Breast epithelium (tissue), 4 donors: ENCODE measurements around the gene BBX. TPM values are rescaled to one million over a fixed set of nuclear protein-coding genes. Genes with fewer than 3 reads are reported as not detected.
"Not testable (repeated sequence)": the region's sequence is repeated elsewhere in the genome, so short reads cannot be mapped to it uniquely, and the experiment has no call there.

Source experiments
- DNase-seq, 2 donors: peaks; one replicate each; pipeline ENCODE4 v3.0.0-alpha.2; 2019; ENCODE audit warnings: low spot score in 2 of 2
- H3K27ac ChIP-seq, 2 donors: fragments of 200-600 bp; sonication (generic) in 1 of 2; one replicate each; pipeline ENCODE4 v1.5.1; 2016 to 2019; ENCODE audit warnings: mild to moderate bottlenecking in 1 of 2
- H3K27me3 ChIP-seq, 2 donors: fragments of 200-600 bp; sonication (generic) in 1 of 2; one replicate each; pipeline versions ENCODE4 v1.5.1 to v1.6.0; 2017 to 2019; ENCODE audit warnings: control low read depth in 1 of 2, mild to moderate bottlenecking in 1 of 2
- H3K36me3 ChIP-seq: fragments of 200-600 bp; one replicate; pipeline ENCODE4 v1.5.1; 2019
- H3K4me1 ChIP-seq, 2 donors: fragments of 200-600 bp; sonication (generic); one replicate each; pipeline ENCODE4 v1.5.1; 2016 to 2019; ENCODE audit warnings: control low read depth in 1 of 2
- H3K4me3 ChIP-seq, 3 donors: fragments of 200-600 bp; sonication (generic); 1 replicate in 2 of 3; 2 replicates in 1 of 3; pipeline ENCODE4 v1.5.1; 2016 to 2019; ENCODE audit warnings: mild to moderate bottlenecking in 3 of 3, moderate library complexity in 2 of 3
- H3K9me3 ChIP-seq, 2 donors: fragments of 200-600 bp; sonication (generic) in 1 of 2; one replicate each; pipeline ENCODE4 v1.5.1; 2016 to 2019; ENCODE audit warnings: control low read depth in 1 of 2
- POLR2A ChIP-seq: fragments of 450-650 bp; IDR thresholded peaks from one replicate; pipeline ENCODE4 v1.6.1; 2016; ENCODE audit warnings: antibody characterized with exemption, mild to moderate bottlenecking, moderate library complexity
- POLR2AphosphoS5 ChIP-seq, 3 donors: sonication (generic); formaldehyde crosslinking; IDR thresholded peaks; one replicate each; pipeline ENCODE4 v1.6.1; 2017; ENCODE audit warnings: antibody characterized with exemption in 3 of 3
- intact Hi-C: fragments of 100-400 bp; cut with DNase I; formaldehyde crosslinking; loops from one replicate; pipeline ENCODE4 v1.15.1; 2023; ENCODE audit warnings: low total_unique reads
- total RNA-seq, 3 donors: library from RNA; depleted of rRNA; stranded (reverse); fragments of >200 nt; gene quantifications; one replicate each; pipeline ENCODE4 v1.1.0, GENCODE V29; 2016
- TF ChIP-seq, protein P1 (sequence below), 3 donors: fragments of 450-650 bp; IDR thresholded peaks; one replicate each; pipeline ENCODE4 v1.5.1; 2016 to 2017; ENCODE audit warnings: antibody characterized with exemption in 3 of 3, mild to moderate bottlenecking in 3 of 3, moderate library complexity in 3 of 3

Gene BBX
- total RNA-seq, 3 donors from 2014 or later = 59.0 to 95.9 (median 70.8) TPM

DNA sequence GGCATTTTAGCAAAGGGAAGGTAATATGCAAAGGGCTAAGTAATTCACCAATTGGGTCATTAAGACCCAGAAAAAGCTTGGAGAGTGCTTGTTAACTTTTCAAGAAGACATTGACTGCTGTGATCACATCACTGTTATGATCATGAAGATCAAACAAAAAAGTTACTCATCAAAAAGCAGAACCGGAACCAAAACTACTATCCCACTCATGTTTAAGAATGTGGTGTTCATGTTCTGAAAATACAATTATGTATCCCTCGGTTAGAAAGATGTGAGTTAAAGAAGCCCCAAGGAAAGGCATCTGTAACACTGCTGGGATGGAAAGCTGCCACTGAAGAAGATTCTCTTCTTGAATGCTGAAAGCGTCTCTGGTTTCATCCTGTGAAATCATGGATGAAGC is 32.6 kb downstream of the BBX start:
- intact Hi-C loops = no loop called here
- Histone ChIP-seq H3K27me3 (no peaks in the 10 kb centered on the region), H3K4me3 (no peak overlapping the region), H3K27ac (no peak overlapping the region), H3K4me1 (no peaks in the 10 kb centered on the region), H3K36me3 (no peaks in the 10 kb centered on the region), H3K9me3 (no peaks in the 10 kb centered on the region)
- DNase-seq = no peak
- TF ChIP-seq POLR2AphosphoS5 (IDR thresholded peaks at IDR 0.05) (no peak), POLR2A (no peak)
- TF ChIP-seq, protein P1, sequence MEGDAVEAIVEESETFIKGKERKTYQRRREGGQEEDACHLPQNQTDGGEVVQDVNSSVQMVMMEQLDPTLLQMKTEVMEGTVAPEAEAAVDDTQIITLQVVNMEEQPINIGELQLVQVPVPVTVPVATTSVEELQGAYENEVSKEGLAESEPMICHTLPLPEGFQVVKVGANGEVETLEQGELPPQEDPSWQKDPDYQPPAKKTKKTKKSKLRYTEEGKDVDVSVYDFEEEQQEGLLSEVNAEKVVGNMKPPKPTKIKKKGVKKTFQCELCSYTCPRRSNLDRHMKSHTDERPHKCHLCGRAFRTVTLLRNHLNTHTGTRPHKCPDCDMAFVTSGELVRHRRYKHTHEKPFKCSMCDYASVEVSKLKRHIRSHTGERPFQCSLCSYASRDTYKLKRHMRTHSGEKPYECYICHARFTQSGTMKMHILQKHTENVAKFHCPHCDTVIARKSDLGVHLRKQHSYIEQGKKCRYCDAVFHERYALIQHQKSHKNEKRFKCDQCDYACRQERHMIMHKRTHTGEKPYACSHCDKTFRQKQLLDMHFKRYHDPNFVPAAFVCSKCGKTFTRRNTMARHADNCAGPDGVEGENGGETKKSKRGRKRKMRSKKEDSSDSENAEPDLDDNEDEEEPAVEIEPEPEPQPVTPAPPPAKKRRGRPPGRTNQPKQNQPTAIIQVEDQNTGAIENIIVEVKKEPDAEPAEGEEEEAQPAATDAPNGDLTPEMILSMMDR (IDR thresholded peaks at IDR 0.05) = no peak

DNA sequence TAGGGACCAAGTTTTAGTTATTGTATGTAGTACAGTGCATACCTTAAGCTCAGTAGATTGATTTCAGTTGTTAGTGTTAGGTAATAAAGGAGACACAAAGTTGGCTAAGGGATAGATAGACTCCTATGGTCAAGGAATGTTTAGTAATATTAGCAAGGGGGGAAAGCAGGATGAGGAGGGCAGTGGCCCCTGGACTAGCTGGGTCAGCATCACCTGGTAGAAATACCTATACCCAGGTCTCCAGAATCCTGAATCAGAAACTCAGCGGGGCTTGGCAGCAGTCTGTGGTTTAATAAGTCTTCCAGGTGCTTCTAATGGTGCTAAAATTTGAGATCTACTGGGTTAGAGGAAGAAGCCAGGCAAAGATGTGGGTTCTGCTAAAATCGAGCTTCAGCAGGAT is 35.0 kb downstream of the BBX start:
- no peak for DNase-seq
- intact Hi-C loops = no loop called here
- no peaks in the 10 kb centered on the region for H3K9me3 ChIP-seq
- no peak for TF ChIP-seq POLR2AphosphoS5 (IDR thresholded peaks at IDR 0.05)
- no peak for TF ChIP-seq POLR2A
- TF ChIP-seq, protein P1 (IDR thresholded peaks at IDR 0.05) = no peak
- no peak overlapping the region for H3K27ac ChIP-seq
- H3K36me3 ChIP-seq = no peaks in the 10 kb centered on the region
- H3K27me3 ChIP-seq = no peaks in the 10 kb centered on the region
- no peaks in the 10 kb centered on the region for H3K4me1 ChIP-seq
- no peak overlapping the region for H3K4me3 ChIP-seq

DNA sequence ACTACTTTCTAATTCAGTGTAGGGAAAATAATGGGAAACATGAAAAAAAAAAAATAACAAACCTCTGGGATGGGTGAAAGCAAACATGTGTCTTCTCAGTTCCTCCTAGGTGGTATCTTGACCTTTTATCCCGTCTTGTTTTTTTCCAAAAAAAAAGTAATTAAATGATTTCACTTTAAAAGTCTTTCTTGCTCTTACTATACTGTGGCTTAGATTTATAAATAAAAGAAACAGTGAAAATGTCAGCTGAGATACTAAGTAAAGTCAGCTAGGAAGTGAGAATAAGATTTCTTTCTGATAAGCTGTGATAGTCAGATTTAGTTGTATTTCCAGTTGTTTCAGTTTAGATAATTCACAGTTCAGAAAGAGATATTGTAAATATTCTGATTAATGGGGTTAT is 37.4 kb downstream of the BBX start:
- no peaks in the 10 kb centered on the region for H3K4me1 ChIP-seq
- no peaks in the 10 kb centered on the region for H3K27me3 ChIP-seq
- no peak overlapping the region for H3K4me3 ChIP-seq
- H3K36me3 ChIP-seq = no peaks in the 10 kb centered on the region
- no peak for DNase-seq
- intact Hi-C loops = loop anchor here (5.0 kb wide), 1 partner anchor 542 kb away; no protein-coding TSS in a partner anchor
- H3K27ac ChIP-seq = no peak overlapping the region
- no peak for TF ChIP-seq POLR2A
- no peak for TF ChIP-seq POLR2AphosphoS5 (IDR thresholded peaks at IDR 0.05)
- TF ChIP-seq, protein P1 (IDR thresholded peaks at IDR 0.05) = no peak
- no peaks in the 10 kb centered on the region for H3K9me3 ChIP-seq

DNA sequence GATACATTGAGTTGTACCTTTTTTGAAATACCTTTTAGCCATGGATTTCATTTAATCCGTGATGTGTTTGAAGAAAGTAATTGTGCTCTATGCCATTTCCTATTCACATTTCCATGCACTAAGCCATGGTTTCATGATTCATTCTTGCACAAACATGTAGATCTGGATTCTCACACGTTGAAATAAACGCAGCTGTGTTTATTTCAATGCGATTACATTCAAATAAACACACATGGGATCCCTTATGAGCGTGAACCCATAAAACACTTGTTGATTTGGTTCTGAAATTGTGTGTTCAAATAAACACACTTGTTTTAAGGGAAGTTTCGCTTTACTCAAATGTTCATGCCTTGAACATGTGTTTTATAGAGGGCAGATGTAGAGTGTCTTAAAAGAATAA is 39.2 kb downstream of the BBX start:
- intact Hi-C loops = loop anchor here (5.0 kb wide), 1 partner anchor 540 kb away; no protein-coding TSS in a partner anchor
- DNase-seq = no peak
- no peaks in the 10 kb centered on the region for H3K9me3 ChIP-seq
- H3K4me3 ChIP-seq = no peak overlapping the region
- H3K4me1 ChIP-seq = no peaks in the 10 kb centered on the region
- no peaks in the 10 kb centered on the region for H3K36me3 ChIP-seq
- H3K27me3 ChIP-seq = no peaks in the 10 kb centered on the region
- TF ChIP-seq POLR2A (no peak), POLR2AphosphoS5 (IDR thresholded peaks at IDR 0.05) (no peak)
- TF ChIP-seq, protein P1 (IDR thresholded peaks at IDR 0.05) = no peak
- no peak overlapping the region for H3K27ac ChIP-seq

DNA sequence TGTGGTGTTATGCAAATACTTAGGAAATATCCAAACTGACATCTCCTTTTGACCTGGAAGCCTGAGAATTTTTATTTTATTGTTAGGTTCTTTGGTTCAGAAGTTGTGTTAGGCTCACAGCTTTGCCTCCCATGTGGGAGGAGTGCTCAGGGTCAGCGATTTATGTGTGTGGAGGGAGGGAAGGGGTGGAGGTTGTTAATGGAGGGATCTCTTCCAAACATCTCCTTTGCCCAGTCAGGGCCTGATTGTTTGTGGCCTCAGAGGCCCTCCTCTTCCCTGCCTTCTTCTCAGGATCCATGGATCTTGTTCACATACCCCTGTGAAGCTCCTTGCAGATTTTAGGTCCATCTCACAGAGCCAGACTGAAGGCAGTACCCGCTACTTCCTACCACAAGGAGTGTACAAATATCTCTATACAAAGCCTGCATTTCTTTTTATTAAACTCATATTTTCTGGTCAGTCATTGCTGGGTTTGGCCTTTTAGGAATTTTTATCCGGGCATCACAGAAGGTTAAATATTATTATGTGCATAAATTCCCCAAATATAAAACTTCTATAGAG is 40.3 kb downstream of the BBX start:
- TF ChIP-seq, protein P1 (IDR thresholded peaks at IDR 0.05) = no peak
- no peak for TF ChIP-seq POLR2AphosphoS5 (IDR thresholded peaks at IDR 0.05)
- TF ChIP-seq POLR2A = no peak
- intact Hi-C loops = loop anchor here (5.0 kb wide), 1 partner anchor 539 kb away; no protein-coding TSS in a partner anchor
- H3K27ac ChIP-seq = no peak overlapping the region
- DNase-seq = no peak
- H3K27me3 ChIP-seq = no peaks in the 10 kb centered on the region
- H3K4me3 ChIP-seq = no peak overlapping the region
- H3K4me1 ChIP-seq = no peaks in the 10 kb centered on the region
- no peaks in the 10 kb centered on the region for H3K9me3 ChIP-seq
- H3K36me3 ChIP-seq = no peaks in the 10 kb centered on the region

DNA sequence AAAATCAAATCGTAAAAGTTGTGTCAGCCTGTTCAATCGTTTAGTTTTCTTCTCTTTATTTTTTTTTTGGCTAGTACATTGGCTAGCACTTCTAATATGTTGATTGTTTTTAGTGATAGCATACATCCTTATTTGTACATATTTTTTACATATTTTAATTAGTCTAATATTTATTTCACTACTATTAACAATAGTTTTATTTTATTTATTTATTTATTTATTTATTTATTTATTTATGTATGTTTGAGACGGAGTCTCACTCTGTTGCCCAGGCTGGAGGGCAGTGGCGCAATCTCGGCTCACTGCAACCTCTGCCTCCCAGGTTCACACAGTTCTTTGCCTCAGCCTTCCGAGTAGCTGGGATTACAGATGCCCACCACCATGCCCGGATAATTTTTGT is 42.5 kb downstream of the BBX start:
- H3K4me3 ChIP-seq, H3K27me3 ChIP-seq, DNase-seq, H3K9me3 ChIP-seq, H3K4me1 ChIP-seq, intact Hi-C loops, H3K27ac ChIP-seq, H3K36me3 ChIP-seq: not testable (repeated sequence)

DNA sequence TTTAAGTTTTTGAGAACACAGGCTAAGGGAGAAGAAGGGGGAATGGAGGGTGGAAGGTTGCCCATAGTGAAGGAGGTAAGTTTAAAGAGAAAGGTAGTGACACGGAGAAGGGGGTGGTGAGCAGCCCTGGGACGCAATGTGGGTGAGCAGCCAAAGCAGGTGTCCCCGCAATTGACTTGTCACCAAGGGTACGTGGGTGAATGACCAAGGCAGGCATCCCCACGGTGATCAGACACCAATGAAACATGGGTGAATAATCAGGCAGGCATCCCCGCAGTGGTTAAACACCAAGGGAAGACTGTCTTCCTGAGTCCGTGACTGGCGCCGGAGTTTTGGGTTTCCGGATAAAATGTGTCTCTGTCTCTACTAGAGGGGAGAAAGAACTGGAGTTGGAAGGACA is 48.3 kb downstream of the BBX start:
- H3K4me3 ChIP-seq, H3K27ac ChIP-seq, intact Hi-C loops, H3K36me3 ChIP-seq, DNase-seq, H3K27me3 ChIP-seq, H3K9me3 ChIP-seq, H3K4me1 ChIP-seq: not testable (repeated sequence)

DNA sequence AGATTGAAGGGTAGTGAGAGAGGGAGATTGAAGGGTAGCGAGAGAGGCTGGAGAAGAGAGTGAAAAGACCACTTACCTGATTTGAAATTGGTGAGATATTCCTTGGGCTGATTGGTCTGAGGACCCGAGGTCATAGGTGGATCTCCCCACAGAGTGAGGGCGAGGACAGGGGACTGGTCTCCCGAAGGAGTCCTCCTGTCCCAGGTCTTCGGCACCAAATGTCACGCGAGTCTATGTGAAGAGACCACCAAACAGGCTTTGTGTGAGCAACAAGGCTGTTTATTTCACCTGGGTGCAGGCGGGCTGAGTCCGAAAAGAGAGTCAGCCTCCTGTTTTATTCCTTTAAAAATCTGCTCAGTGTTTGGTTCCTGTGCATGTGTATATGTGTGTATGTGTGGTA is 48.7 kb downstream of the BBX start:
- not testable (repeated sequence) for H3K9me3 ChIP-seq

More for the DNA sequence above, 48.7 kb downstream of the BBX start:
- intact Hi-C loops, H3K27ac ChIP-seq, H3K4me1 ChIP-seq, DNase-seq, H3K36me3 ChIP-seq, H3K4me3 ChIP-seq, H3K27me3 ChIP-seq: not testable (repeated sequence)
